Fibroblast of pulmonary artery (primary cell): ENCODE data around the gene GSC2.

ENCODE experiments used
- DNase-seq: peaks from one replicate; pipeline ENCODE4 v3.0.0-alpha.2; 2010; ENCODE audit warnings: low read depth
- H3K4me3 ChIP-seq: replicated peaks from 2 replicates; pipeline ENCODE4 v1.5.1; 2011; ENCODE audit warnings: low read depth, mild to moderate bottlenecking, control low read depth, low read length, moderate library complexity
- TF ChIP-seq, protein P1 (sequence below): IDR thresholded peaks from 2 replicates; pipeline ENCODE4 v1.5.1; 2011; ENCODE audit warnings: mild to moderate bottlenecking, control low read depth, low read length, inconsistent platforms; ENCODE audit errors: missing control alignments

The GSC2 gene

DNA sequence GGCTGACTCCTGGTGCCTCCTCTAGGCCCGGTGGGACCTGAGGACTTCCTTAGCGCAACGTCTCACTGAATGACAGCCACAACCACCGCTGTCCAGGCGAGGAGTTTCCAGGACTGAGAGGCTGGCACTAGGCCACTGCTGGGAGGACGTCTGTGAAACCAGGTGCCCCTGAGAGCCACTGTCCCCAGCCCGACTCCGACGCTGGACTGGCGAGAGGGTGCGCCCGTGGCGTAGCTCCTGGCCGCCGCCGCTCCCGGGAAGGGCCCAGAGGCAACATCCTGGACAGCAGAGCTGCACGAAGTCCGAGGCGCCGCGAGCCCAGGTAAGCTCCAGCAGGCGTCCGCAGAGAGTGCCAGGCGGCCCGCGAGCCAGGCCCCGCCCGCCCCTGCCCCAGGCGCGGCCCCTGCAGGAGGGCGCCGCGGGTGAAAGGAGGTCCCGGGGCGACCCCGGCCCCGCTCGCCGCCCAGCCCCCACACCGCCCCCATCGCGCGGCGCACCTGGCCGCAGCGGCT is 28.4 kb downstream of the GSC2 start:
- H3K4me3 ChIP-seq, result peak overlapping the region; percentile 77
- TF ChIP-seq, protein P1, sequence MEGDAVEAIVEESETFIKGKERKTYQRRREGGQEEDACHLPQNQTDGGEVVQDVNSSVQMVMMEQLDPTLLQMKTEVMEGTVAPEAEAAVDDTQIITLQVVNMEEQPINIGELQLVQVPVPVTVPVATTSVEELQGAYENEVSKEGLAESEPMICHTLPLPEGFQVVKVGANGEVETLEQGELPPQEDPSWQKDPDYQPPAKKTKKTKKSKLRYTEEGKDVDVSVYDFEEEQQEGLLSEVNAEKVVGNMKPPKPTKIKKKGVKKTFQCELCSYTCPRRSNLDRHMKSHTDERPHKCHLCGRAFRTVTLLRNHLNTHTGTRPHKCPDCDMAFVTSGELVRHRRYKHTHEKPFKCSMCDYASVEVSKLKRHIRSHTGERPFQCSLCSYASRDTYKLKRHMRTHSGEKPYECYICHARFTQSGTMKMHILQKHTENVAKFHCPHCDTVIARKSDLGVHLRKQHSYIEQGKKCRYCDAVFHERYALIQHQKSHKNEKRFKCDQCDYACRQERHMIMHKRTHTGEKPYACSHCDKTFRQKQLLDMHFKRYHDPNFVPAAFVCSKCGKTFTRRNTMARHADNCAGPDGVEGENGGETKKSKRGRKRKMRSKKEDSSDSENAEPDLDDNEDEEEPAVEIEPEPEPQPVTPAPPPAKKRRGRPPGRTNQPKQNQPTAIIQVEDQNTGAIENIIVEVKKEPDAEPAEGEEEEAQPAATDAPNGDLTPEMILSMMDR, result no peak
- no peak for DNase-seq

DNA sequence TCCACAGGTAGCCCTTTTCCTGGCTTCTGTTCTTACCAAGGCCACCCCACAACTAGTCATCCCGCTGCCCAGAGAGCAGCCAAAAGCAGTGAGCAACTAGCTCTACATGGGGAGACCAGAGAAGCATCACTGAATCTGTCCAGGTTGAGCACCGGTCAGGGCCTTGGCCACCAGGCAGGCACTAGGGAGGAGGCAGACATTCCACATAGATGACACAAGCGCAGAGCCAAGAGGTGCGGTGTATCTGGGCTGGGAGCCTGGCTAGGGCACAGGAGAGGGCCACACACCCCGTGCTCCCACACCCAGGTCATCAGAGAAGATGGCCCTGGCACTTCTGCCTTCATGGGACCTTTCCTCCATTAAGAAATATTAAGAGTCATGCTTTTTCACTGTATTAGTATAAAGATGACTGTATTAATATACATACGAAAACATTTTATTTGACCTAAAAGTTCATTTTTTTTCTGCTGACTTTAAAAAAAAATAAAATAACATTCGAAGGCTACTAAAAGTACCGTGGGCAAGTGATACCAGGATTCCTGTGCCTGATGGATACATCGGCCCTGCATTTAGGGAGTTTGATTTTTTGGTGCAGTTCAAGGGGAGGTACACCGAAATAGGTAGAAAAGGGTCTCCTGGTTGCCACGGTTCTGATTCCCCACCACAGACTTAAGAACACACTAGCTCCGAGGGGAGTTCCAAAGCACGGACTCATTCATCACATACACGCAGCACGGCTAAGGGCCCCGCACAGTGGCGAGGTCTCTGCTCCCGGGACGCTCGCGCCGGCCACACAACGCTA is 29.1 kb downstream of the GSC2 start:
- DNase-seq, result peak; percentile 32
- TF ChIP-seq, protein P1, result no peak
- H3K4me3 ChIP-seq, result peak overlapping the region; percentile 77

DNA sequence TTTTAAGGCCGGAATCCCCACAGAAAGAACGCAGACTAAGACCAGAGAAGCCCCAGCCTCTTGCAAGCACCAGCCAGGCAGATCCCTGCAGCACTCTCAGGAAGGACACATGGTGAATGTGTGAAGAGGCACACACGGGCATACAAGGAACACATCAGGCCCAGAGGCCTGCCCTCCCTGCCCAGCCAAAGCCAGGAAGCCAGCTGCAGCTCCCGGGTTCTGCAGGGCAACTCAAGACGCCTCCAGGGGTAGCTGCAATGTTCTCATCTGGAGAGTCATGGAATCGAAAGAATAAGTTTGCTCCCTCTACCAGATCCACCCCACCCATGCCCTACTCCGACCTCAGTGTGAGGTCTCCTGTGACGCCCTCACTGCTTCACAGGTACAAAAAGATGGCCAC is 30.1 kb downstream of the GSC2 start:
- TF ChIP-seq, protein P1, result no peak
- no peak overlapping the region for H3K4me3 ChIP-seq
- DNase-seq, result no peak

DNA sequence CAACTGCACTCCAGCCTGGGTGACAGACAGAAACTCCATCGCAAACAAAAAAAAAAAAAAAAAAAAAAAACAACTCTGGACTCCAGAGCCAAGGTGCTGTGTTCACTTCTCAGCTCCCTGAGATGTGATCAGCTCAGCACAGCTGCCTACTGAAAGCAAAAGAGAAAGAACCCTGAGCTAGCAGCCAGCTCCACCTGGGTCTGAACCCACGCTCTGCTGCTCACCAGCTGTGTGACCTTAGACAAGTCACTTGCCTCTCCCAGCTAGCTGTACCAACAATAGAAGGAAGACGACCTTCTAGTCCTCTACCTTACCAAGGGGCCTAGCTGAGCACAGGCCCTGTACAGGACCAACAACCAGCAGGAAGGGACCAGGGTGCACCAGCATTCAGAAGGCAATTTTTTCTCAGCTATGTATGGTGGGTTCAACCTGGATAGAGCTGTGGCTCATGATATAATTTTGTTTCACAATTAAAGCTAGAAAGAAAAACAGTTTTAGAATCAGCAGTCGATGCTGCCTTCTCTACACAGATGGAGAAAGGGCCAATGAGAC is 31.7 kb downstream of the GSC2 start:
- TF ChIP-seq, protein P1, result no peak
- DNase-seq, result no peak
- H3K4me3 ChIP-seq, result no peak overlapping the region

DNA sequence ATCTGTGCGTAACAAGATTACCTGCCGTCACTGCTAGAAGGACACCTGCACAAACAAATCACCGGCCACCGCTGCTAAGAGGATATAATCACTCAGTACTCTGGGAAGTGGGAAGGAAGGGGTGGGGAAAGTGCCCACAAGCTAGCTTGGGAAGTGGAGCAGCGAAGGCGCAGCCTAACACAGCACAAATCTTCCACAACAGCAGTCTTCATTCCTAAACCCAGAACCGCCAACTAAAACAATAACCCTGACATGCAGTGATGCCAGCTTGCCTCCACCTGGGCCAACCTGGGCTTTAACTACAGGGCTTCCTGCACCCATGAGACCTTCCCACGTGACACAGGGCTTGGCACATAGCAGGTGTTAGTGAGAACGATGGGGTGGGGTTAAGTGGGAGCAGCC is 33.0 kb downstream of the GSC2 start:
- TF ChIP-seq, protein P1, result no peak
- DNase-seq, result no peak
- no peak overlapping the region for H3K4me3 ChIP-seq

DNA sequence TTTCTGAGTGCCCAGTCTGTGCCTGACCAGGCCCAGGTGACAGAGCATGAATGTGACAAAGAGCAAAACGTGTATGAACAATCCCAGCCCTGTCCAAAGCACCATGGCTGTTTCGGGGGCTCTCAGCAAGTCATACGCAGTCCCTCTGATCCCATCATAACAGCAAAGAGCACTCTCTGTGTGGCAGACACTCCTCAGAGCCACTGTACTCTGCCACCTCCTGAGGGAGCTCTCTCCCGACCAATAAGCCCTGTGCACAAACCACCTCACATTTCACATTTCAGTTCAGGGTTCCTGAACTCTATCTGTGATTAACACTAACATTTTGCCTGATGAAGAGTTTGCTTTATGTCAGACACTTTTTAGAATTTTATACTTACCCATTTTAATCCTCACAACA is 34.5 kb downstream of the GSC2 start:
- TF ChIP-seq, protein P1, result peak; percentile 45

More for the DNA sequence above, 34.5 kb downstream of the GSC2 start:
- H3K4me3 ChIP-seq, result no peak overlapping the region
- peak; percentile 26 for DNase-seq
